Measurements from ENCODE around the gene ASF1B. TPM values are rescaled to one million over a fixed set of nuclear protein-coding genes. Genes with fewer than 3 reads are reported as not detected.

ASF1B gene
- total RNA-seq, 1 experiment from 2014 or later = 67.4 TPM

DNA sequence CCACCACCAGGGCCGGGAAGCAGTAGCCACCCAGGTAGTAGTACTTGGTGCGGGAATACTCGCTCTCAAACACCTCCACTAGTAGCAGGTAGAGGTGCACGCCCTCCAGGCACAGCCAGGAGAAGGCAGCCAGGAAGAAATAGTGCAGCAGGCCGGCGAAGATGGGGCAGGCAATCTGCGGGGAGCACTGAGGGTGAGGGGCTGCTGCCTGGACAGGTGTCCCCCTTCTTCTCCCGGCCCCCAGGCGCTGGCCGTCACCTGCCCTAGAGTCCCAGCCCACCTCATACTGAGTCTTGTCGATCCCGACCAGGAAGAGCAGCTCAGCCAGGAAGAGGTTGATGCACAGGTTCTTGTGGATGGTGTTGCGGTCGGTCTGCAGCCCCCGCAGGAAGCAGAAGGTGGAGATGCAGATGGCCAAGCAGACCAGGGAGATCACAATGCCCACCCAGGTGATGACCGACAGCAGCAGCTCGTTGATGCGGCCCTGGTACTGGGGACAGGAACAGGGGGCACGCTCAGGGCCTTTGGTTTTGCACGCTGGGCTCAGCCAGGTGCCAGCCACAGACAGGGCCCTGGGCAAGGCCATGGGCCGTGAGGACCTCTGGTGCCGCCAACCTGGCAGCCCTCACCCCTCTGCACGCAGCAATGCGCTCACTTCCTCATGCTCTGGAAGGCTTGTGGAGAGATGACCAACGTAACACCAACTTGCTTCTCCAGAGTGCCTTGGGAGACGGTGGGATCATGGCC is 20.8 kb upstream of the ASF1B start:
- no peak overlapping the region for H3K4me3 ChIP-seq
- intact Hi-C loops (cut with micrococcal nuclease; ENCODE audit: unreplicated experiment) = no loop called here
- BruUV-seq (replicated peaks) = no TSS peak
- H3K27me3 ChIP-seq (ENCODE audit: insufficient read depth, low read depth) = no peaks in the 10 kb centered on the region
- CTCF ChIA-PET = no interaction called here
- peaks cover 4% of the 10 kb centered on the region; the same call in 1 of the 2 replicates for H3F3A ChIP-seq (ENCODE audit: insufficient read depth, low read depth)
- H3K79me2 ChIP-seq (ENCODE audit: low read depth) = no peaks in the 10 kb centered on the region
- H3K4me2 ChIP-seq = no peak overlapping the region
- POLR2A ChIA-PET (ENCODE audit: unreplicated experiment) = no interaction called here
- no peak overlapping the region for H3K27ac ChIP-seq
- TF ChIP-seq, protein P1, sequence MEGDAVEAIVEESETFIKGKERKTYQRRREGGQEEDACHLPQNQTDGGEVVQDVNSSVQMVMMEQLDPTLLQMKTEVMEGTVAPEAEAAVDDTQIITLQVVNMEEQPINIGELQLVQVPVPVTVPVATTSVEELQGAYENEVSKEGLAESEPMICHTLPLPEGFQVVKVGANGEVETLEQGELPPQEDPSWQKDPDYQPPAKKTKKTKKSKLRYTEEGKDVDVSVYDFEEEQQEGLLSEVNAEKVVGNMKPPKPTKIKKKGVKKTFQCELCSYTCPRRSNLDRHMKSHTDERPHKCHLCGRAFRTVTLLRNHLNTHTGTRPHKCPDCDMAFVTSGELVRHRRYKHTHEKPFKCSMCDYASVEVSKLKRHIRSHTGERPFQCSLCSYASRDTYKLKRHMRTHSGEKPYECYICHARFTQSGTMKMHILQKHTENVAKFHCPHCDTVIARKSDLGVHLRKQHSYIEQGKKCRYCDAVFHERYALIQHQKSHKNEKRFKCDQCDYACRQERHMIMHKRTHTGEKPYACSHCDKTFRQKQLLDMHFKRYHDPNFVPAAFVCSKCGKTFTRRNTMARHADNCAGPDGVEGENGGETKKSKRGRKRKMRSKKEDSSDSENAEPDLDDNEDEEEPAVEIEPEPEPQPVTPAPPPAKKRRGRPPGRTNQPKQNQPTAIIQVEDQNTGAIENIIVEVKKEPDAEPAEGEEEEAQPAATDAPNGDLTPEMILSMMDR (conservative IDR thresholded peaks at IDR 0.05) = no peak
- no peak for TF ChIP-seq EZH2 (IDR thresholded peaks at IDR 0.05; ENCODE audit: low read depth)
- H4K20me1 ChIP-seq (ENCODE audit: insufficient read depth) = no peaks in the 10 kb centered on the region
- H3K36me3 ChIP-seq (ENCODE audit: low read depth) = no peaks in the 10 kb centered on the region
- H3K4me1 ChIP-seq (replicated peaks; ENCODE audit: insufficient read depth) = no peaks in the 10 kb centered on the region
- H3K9me2 ChIP-seq (ENCODE audit: insufficient read depth) = no peaks in the 10 kb centered on the region
- no peak overlapping the region for H2AFZ ChIP-seq
- DNase-seq = no peak
- no peaks in the 10 kb centered on the region for H3K9me3 ChIP-seq (ENCODE audit: insufficient read depth, low read depth)

DNA sequence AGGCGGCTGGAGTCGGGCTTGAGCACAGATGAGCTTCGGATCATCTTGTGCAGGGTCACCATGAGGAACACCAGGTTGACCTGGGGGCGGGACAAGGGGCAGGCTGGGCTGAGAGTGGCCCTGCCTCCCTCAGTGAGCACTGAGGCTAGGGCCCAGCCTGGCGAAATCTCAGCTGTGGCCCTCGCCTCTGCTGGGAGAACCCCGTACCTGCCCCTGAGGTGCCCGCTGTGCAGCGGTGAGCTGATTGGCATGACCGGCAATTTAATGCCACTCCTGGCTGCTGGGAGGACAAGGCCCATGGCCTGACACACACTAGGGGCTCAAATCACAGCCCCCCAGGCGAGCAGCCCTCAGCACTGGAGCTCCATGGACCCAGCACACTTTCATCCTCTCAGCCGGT is 19.7 kb upstream of the ASF1B start:
- CTCF ChIA-PET = no interaction called here

GRCh38 chr19:14155371-14155770 is 19.0 kb upstream of the ASF1B start:
- Histone ChIP-seq H3K4me3 (no peak overlapping the region), H3K36me3 (ENCODE audit: low read depth) (no peaks in the 10 kb centered on the region), H3K79me2 (ENCODE audit: low read depth) (no peaks in the 10 kb centered on the region), H4K20me1 (ENCODE audit: insufficient read depth) (no peaks in the 10 kb centered on the region), H2AFZ (no peak overlapping the region), H3K9me2 (ENCODE audit: insufficient read depth) (no peaks in the 10 kb centered on the region), H3K27ac (no peak overlapping the region), H3F3A (ENCODE audit: insufficient read depth, low read depth) (peaks cover 4% of the 10 kb centered on the region; the same call in 1 of the 2 replicates), H3K4me2 (no peak overlapping the region), H3K27me3 (ENCODE audit: insufficient read depth, low read depth) (no peaks in the 10 kb centered on the region), H3K4me1 (replicated peaks; ENCODE audit: insufficient read depth) (no peaks in the 10 kb centered on the region), H3K9me3 (ENCODE audit: insufficient read depth, low read depth) (no peaks in the 10 kb centered on the region)
- CTCF ChIA-PET = no interaction called here
- intact Hi-C loops (cut with micrococcal nuclease; ENCODE audit: unreplicated experiment) = no loop called here
- POLR2A ChIA-PET (ENCODE audit: unreplicated experiment) = no interaction called here
- TF ChIP-seq, protein P1 (conservative IDR thresholded peaks at IDR 0.05) = no peak
- no peak for TF ChIP-seq EZH2 (IDR thresholded peaks at IDR 0.05; ENCODE audit: low read depth)
- no TSS peak for BruUV-seq (replicated peaks)
- no peak for DNase-seq

More for the DNA sequence above, 19.7 kb upstream of the ASF1B start:
- Histone ChIP-seq H3K4me1 (replicated peaks; ENCODE audit: insufficient read depth) (no peaks in the 10 kb centered on the region), H3K79me2 (ENCODE audit: low read depth) (no peaks in the 10 kb centered on the region), H2AFZ (no peak overlapping the region), H3K4me2 (no peak overlapping the region), H3F3A (ENCODE audit: insufficient read depth, low read depth) (peaks cover 4% of the 10 kb centered on the region; the same call in 1 of the 2 replicates), H3K4me3 (no peak overlapping the region), H3K36me3 (ENCODE audit: low read depth) (no peaks in the 10 kb centered on the region), H3K9me3 (ENCODE audit: insufficient read depth, low read depth) (no peaks in the 10 kb centered on the region), H3K27ac (no peak overlapping the region), H4K20me1 (ENCODE audit: insufficient read depth) (no peaks in the 10 kb centered on the region), H3K27me3 (ENCODE audit: insufficient read depth, low read depth) (no peaks in the 10 kb centered on the region), H3K9me2 (ENCODE audit: insufficient read depth) (no peaks in the 10 kb centered on the region)
- no peak for DNase-seq
- POLR2A ChIA-PET (ENCODE audit: unreplicated experiment) = no interaction called here
- intact Hi-C loops (cut with micrococcal nuclease; ENCODE audit: unreplicated experiment) = no loop called here
- no TSS peak for BruUV-seq (replicated peaks)
- TF ChIP-seq, protein P1 (conservative IDR thresholded peaks at IDR 0.05) = no peak
- TF ChIP-seq EZH2 (IDR thresholded peaks at IDR 0.05; ENCODE audit: low read depth) = no peak
